Activated CD4-positive, alpha-beta T cell treated with anti-CD3 and anti-CD28 coated beads, Interleukin-10, Interleukin-2, amounts not matched to agents 100 ng/mL and 50 ng/mL, durations not matched to agents 16 hours and 8 hours (primary cell): ENCODE data around the gene UST.
"Not testable (repeated sequence)": the region's sequence is repeated elsewhere in the genome, so short reads cannot be mapped to it uniquely, and the experiment has no call there.

Experiments
- DNase-seq: peaks from one replicate; pipeline ENCODE4 v3.0.0-alpha.2; 2020

The UST gene

DNA sequence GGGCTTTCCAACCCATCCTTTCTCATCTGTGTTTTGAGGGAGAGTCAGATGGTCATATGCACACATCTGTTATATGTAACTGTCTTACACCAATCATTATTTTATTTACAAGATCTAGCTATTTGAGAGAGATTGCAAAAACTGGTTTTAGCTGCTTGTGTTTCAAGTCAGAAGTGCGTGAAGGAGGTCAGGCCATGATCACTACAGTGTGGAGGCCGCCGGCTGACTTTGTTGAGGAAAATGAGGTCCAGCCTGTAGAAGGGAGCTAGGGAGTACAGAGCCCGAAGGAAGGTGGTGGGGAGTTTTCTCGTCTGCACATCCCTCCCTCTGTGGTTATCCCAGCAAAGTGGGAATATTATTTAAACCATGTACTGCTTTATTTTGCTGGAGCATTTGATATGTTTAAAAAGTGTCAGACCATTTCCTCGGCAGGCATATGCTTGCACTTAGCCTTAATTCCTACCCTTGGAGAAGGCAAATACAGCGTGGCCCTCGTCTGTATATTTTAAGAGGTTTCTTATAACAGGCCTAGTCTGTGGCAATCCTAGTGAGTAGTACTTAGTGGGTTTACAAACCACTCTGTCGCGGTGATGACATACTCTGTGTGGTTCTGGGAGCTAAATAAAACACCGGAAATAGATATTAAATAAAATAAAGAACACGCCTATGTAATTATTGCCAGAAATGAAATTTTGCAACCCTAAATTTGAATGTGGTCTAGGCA, 95.6 kb downstream of the UST start:
- no peak for DNase-seq

- DNase-seq = no peak
Measured at GRCh38 chr6:148845464-148845863, 98.6 kb downstream of the UST start.

DNA sequence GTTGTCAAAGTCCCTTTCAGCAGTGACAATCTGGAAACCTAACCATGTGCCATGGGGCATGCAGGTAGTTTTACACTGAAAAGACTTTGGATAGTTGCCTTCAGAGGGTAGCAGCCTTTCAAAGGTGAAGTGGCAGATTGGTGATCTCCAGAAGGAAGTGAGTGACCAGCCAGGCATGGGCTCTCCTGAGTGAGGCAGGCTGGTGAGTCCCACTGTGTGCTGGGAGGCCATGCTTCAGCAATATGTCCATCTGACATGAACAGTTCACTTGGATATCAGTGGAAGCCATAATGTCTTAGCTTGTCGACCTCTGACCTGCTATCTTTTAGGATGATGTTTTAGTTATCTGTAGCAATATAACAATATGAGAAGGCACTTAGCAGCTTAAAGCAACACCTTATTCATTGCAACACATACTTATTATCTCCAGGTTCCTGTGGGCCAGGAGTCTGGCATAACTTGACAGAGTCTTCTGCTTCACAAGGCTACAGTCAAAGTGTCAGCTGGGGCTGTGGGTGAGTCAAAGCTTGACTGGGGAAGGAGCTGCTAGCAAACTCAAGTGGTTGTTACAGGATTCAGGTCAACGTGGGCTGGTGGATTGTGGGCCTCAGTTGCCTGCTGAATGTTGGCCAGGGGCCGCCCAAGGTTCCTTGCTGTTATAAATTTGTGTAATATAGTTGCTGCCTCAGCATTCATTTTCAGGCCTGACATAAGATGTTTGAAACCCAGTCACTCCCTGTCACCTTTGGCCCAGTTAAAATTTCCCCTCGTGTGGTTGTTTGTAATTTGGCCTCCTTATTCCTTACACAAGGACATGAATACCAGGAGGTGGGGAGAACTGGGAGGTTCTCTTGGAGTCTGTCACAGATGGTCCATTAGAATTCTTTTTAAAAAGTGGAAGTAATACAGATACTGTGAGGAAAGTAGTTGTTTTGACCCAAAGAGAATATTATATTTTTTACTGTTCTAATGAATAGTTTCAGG, 100.2 kb downstream of the UST start:
- peak; percentile 30 for DNase-seq

- DNase-seq = no peak
Measured at GRCh38 chr6:148848915-148849314, 102.1 kb downstream of the UST start.

- DNase-seq = not testable (repeated sequence)
Measured at GRCh38 chr6:148849449-148849848, 102.6 kb downstream of the UST start.

DNA sequence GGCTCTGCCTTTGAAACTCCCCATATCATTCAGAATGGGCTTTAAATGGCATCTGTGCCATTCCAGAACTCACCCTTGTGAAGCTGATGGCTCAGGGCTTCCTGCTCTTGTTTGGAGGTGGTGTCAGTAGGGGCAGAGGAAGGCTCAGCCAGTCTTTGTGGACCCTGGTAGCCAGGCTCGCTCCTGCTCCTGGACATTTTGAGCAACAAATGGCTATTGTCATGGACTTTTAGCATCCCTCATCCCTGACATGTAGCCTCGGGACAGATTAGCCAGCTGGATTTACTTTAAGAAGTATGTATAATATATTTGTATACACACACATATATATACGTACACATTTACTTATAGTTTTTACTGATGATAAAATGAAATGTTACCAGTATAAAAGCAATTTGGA, 104.1 kb downstream of the UST start:
- no peak for DNase-seq

DNA sequence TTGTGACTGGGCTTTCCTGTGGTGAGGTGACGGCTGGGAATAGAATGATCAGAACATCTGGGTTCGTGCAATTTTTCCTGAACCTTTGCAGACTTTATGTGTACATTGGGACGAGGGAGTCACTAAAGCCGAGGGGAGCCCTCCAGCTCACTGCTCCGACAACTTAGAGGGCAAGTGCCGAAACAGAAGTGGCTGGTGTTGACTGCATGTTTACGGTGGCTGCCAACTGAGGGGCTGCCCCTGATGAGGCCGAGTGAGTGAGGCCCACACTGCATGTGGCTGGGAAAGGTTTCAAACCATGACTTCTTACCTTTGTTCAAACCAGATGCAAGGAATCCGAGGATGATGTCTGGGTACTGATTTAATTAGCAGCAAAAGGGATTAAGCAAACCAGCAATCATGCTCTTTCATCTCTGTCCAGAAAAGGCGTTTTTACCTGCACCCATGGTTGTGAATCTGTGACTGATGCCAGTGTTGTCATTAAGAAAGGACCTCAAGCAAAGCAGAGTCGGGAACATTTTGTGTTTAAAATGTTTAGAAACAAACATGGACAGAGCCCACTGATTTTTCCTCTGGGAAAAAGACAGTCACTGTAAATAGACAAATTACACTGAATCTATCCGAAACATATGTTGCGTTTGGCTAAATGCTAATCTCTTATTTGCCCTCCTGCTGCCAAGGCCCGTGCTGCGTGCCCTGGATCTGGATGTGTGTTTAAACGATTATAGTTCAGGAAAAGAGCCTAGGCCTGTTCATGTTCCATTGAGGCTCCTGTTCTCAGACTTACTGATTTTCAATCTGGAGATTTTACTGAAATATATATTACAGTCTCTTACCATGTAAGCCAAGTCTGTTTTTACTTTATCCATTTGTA, 105.1 kb downstream of the UST start:
- DNase-seq = no peak

DNA sequence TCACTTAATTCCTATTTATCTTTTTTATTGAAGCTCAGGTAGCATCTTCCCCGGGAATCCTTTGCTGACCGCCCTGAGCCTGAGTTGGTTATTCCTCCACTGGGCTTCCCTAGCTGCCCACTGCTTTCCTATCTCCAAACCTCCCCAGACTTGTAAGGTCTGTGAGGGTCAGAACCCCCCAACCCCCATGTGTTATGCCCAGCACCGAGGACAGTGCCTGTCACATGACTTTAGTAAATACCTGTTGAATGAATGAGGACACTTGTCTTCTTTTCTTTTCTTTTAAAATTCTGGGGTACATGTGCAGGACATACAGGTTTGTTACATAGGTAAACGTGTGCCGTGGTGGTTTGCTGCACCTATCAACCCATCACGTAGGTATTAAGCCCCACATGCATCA, 105.9 kb downstream of the UST start:
- DNase-seq = no peak

DNA sequence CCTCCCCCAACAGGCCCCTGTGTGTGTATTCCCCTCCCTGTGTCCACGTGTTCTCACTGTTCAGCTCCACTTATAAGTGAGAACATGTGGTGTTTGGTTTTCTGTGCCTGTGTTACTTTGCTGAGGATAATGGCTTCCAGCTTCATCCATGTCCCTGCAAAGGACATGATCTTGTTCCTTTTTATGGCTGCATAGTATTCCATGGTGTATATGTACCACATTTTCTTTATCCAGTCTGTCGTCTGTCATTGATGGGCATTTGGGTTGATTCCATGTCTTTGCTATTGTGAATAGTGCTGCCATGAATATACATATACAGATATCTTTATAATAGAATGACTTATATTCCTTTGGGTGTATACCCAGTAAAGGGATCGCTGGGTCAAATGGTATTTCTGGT, 106.3 kb downstream of the UST start:
- DNase-seq = not testable (repeated sequence)

DNA sequence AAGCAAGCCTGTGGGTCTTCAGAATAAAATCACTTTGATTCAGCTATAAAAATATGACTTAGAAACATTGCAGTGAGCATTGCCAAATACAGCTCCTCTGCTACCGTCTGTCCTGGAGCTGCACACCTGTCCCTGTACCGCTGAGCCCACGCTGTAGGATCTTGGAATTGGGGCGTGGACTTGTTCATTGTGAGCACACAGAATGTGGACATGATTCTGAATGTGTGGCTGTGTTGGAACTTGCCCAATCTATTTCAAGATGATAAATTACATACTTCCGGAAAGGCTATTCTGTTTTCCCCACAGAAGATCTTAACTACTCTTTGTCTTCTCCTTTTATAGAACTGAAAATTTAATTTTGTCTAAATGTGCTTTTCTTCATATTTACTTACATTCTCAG, 107.3 kb downstream of the UST start:
- DNase-seq = no peak

DNA sequence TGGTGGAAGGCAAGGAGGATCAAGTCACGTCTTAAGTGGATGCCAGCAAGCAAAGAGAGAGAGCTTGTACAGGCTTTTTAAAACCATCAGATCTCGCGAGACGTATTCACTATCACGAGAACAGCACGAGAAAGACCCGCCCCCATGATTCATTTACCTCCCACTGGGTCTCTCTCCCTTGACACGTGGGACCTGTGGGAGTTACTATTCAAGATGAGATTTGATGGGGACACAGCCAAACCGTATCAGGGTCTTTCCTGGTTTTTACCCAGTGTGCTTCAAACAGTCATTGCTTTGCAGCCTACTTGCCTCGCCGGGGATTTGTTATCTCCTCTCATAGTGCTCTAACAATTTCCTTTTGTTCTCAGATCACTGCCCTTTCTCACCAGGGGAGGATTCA, 108.2 kb downstream of the UST start:
- DNase-seq = no peak

DNA sequence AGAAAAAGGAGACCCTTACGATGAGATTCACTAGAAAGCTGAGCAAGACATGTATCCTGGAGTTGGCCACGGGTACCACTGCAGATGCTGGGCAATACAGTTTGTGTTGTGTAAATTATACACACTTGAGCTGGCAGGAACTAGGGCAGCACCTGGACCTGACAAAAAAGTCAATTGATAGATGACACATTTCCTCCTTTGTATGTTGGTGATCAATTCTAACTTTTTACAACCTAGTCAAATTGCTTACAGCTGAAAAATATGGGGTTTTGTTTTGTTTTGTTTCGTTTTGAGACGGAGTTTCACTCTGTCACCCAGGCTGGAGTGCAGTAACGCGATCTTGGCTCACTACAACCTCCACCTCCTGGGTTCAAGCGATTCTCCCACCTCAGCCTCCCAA, 108.9 kb downstream of the UST start:
- DNase-seq = peak; percentile 41

DNA sequence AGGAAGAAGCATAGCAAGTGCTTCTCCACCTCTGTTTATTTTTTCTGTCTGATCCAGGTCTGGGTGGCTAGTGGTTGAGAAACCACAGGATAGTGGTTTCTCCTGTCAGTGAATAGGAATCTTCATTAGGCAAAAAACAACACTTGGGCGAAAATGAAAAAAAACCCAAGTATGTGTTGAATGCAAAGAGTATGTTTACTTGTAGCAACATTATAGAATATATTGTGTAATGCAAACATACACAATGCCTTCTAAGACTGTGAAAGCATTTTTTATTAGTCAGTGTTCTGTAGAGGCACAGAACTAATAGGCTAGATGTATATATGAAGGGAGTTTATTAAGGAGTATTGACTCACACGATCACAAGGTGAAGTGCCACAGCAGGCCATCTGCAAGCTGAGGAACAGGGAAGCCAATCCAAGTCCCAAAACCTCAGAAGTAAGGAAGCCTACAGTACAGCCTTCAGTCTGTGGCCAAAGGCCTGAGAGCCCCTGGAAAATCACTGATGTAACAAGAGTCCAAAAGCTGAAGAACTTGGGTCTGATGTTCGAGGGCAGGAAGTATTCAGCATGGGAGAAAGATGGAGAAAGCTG, 111.1 kb downstream of the UST start:
- no peak for DNase-seq

DNA sequence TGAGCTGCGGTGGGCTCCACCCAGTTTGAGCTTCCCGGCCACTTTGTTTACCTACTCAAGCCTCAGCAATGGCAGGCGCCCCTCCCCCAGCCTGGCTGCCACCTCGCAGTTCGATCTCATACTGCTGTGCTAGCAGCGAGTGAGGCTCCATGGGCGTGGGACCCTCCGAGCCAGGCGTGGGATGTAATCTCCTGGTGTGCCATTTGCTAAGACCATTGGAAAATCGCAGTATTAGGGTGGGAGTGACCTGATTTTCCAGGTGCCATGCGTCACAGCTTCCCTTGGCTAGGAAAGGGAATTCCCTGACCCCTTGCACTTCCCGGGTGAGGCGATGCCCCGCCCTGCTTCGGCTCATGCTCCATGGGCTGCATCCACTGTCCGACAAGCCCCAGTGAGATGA, 117.3 kb downstream of the UST start:
- DNase-seq = not testable (repeated sequence)

- no peak for DNase-seq
Measured at GRCh38 chr6:148864941-148865340, 118.1 kb downstream of the UST start.

GRCh38 chr6:148866657-148867268, 119.9 kb downstream of the UST start:
- no peak for DNase-seq

DNA sequence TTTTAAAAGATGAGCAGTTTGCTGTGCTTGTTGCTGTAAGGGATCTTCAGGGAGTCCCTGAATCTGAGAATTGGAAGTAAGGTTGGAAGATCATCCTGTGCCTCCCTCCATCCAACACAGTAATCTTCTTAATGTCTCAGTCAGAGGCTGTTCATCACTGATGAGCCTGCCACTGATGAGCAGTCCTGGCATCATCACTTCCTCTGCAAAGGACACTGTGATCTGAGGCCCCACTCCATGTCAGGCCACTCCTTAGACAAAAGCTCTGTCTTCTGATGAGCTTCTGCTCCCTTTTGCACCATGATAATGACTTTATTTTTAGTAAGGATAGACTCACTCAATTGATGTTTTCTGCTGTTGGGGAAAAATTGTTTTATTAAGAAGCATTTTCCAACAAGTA, 121.0 kb downstream of the UST start:
- DNase-seq = peak; percentile 27

DNA sequence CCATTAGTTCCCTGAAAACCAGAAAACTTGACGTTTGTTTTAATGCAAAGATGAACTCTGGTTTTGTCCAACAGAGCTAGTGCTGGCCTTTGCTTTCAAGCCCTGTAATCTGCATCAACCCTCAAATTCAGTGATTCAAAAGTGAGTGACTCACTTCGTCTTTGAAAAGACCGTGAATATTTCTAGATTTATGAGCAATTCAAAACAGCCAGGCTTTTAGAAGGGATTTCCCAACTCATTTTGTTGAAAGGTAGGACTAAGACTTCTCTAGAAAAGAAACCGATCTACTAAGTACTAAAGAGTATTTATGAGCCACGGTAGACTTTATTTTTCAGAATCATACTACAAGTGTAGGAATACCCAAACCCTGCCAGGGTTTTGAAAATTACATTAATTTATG, 121.5 kb downstream of the UST start:
- peak; percentile 48 for DNase-seq

- no peak for DNase-seq
Measured at GRCh38 chr6:148868901-148869300, 122.1 kb downstream of the UST start.

DNA sequence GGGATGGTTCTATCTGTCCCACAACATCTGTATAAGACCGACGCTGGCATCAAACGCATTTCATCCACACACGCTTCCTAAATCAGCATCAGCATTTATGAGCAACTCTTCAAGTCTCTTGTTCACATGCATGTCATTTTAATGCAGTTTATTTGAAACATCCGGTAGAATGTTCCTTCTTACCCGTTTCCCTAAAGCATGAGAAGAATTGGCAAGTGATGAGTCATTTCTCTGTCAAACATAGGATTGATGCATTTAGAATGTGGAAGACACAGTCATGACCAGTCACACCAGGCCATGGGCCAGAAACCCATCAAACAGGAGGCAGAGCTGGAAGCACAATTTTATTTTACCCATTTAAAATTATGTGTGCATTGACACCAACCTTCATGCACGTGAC, 122.8 kb downstream of the UST start:
- DNase-seq = no peak

GRCh38 chr6:148873154-148873553, 126.3 kb downstream of the UST start:
- DNase-seq = no peak

DNA sequence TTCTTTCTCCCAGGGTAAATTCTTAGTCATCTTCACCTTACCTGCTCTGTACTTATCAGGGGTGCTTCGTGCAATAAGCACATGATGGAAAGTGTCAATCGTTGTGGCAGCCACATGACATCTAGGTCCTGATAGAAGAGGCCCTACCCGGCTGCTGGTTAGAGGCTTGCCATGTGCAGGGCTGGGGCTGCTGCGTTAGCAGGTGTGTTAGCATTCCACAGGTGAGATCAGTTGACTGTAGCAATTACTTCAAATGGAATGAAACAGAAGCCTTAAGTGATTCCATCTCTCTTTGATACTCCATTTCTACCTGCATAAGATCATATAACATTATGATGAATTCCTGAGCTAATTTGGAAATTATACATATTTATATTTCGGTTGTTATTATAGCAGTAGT, 127.0 kb downstream of the UST start:
- no peak for DNase-seq
